ENCODE results near the gene MT1F. TPM values are rescaled to one million over a fixed set of nuclear protein-coding genes. Genes with fewer than 3 reads are reported as not detected.

MT1F gene
- total RNA-seq, 2 experiments from 2014 or later = 0.44 TPM; not detected in 1

- intact Hi-C loops (cut with micrococcal nuclease; ENCODE audit: unreplicated experiment) = no loop called here
- DNase-seq (ENCODE audit: low spot score) = no peak
- no peaks in the 10 kb centered on the region for H3K79me2 ChIP-seq (ENCODE audit: insufficient read depth, low read depth, low read length)
- POLR2A ChIA-PET = no interaction called here
- no TSS peak for BruUV-seq (replicated peaks)
- peaks cover under 1% of the 10 kb centered on the region for H3K4me1 ChIP-seq (ENCODE audit: insufficient read depth, low read length, poor library complexity, severe bottlenecking)
- no peak overlapping the region for H3K4me3 ChIP-seq (ENCODE audit: low read depth, low read length, poor library complexity, severe bottlenecking)
- CTCF ChIA-PET (ENCODE audit: unreplicated experiment) = no interaction called here
- H3K9me3 ChIP-seq (ENCODE audit: low read length) = no peaks in the 10 kb centered on the region
- no peaks in the 10 kb centered on the region for H3K36me3 ChIP-seq (ENCODE audit: insufficient read depth, low read length)
- TF ChIP-seq CTCF (conservative IDR thresholded peaks at IDR 0.05; ENCODE audit: low read length) = no peak
- no peak for TF ChIP-seq EZH2phosphoT487 (IDR thresholded peaks at IDR 0.05; ENCODE audit: borderline replicate concordance, low read depth, low read length)
- no peaks in the 10 kb centered on the region for H3K9me2 ChIP-seq (ENCODE audit: insufficient read depth, low read length)
- H2AFZ ChIP-seq (ENCODE audit: low read length) = no peak overlapping the region
- no peak overlapping the region for H3K27ac ChIP-seq (ENCODE audit: low read depth, low read length, poor library complexity, severe bottlenecking)
- no peaks in the 10 kb centered on the region for H4K20me1 ChIP-seq (ENCODE audit: insufficient read depth, low read length)
- no peak overlapping the region for H3K4me2 ChIP-seq (ENCODE audit: low read length)
Measured at GRCh38 chr16:56647641-56648431, 9.9 kb upstream of the MT1F start.

- BruUV-seq (replicated peaks) = no TSS peak
- ChIA-PET POLR2A (no interaction called here), CTCF (ENCODE audit: unreplicated experiment) (no interaction called here)
- no peaks in the 10 kb centered on the region for H4K20me1 ChIP-seq (ENCODE audit: insufficient read depth, low read length)
- no peaks in the 10 kb centered on the region for H3K9me2 ChIP-seq (ENCODE audit: insufficient read depth, low read length)
- no peaks in the 10 kb centered on the region for H3K79me2 ChIP-seq (ENCODE audit: insufficient read depth, low read depth, low read length)
- DNase-seq (ENCODE audit: low spot score) = no peak
- H3K4me2 ChIP-seq (ENCODE audit: low read length) = no peak overlapping the region
- intact Hi-C loops (cut with micrococcal nuclease; ENCODE audit: unreplicated experiment) = no loop called here
- H3K4me1 ChIP-seq (ENCODE audit: insufficient read depth, low read length, poor library complexity, severe bottlenecking) = peaks cover 6% of the 10 kb centered on the region
- no peaks in the 10 kb centered on the region for H3K9me3 ChIP-seq (ENCODE audit: low read length)
- TF ChIP-seq EZH2phosphoT487 (IDR thresholded peaks at IDR 0.05; ENCODE audit: borderline replicate concordance, low read depth, low read length) (no peak), CTCF (conservative IDR thresholded peaks at IDR 0.05; ENCODE audit: low read length) (no peak)
- no peak overlapping the region for H3K27ac ChIP-seq (ENCODE audit: low read depth, low read length, poor library complexity, severe bottlenecking)
- no peak overlapping the region for H3K4me3 ChIP-seq (ENCODE audit: low read depth, low read length, poor library complexity, severe bottlenecking)
- no peaks in the 10 kb centered on the region for H3K36me3 ChIP-seq (ENCODE audit: insufficient read depth, low read length)
- no peak overlapping the region for H2AFZ ChIP-seq (ENCODE audit: low read length)
Measured at GRCh38 chr16:56649271-56649670, 8.5 kb upstream of the MT1F start.

- no peak overlapping the region for H3K4me3 ChIP-seq (ENCODE audit: low read depth, low read length, poor library complexity, severe bottlenecking)
- ChIA-PET CTCF (ENCODE audit: unreplicated experiment) (no interaction called here), POLR2A (no interaction called here)
- no peak overlapping the region for H2AFZ ChIP-seq (ENCODE audit: low read length)
- peaks cover 6% of the 10 kb centered on the region for H3K4me1 ChIP-seq (ENCODE audit: insufficient read depth, low read length, poor library complexity, severe bottlenecking)
- no peaks in the 10 kb centered on the region for H3K9me2 ChIP-seq (ENCODE audit: insufficient read depth, low read length)
- no TSS peak for BruUV-seq (replicated peaks)
- DNase-seq (ENCODE audit: low spot score) = no peak
- no peaks in the 10 kb centered on the region for H3K79me2 ChIP-seq (ENCODE audit: insufficient read depth, low read depth, low read length)
- no peaks in the 10 kb centered on the region for H3K9me3 ChIP-seq (ENCODE audit: low read length)
- no peak overlapping the region for H3K4me2 ChIP-seq (ENCODE audit: low read length)
- no peaks in the 10 kb centered on the region for H3K36me3 ChIP-seq (ENCODE audit: insufficient read depth, low read length)
- H3K27ac ChIP-seq (ENCODE audit: low read depth, low read length, poor library complexity, severe bottlenecking) = no peak overlapping the region
- no peak for TF ChIP-seq EZH2phosphoT487 (IDR thresholded peaks at IDR 0.05; ENCODE audit: borderline replicate concordance, low read depth, low read length)
- H4K20me1 ChIP-seq (ENCODE audit: insufficient read depth, low read length) = no peaks in the 10 kb centered on the region
- intact Hi-C loops (cut with micrococcal nuclease; ENCODE audit: unreplicated experiment) = no loop called here
Measured at GRCh38 chr16:56649820-56650219, 7.9 kb upstream of the MT1F start.
